DMS53 treated with DMSO at 0.1 percent for 48 hours (cell line): Measurements from ENCODE around the gene EFCAB6.

Experiments
- DNase-seq: peaks from one replicate; lab custom pipeline; 2025; ENCODE audit not compliant: unreplicated experiment; lab: John Stamatoyannopoulos, UW

EFCAB6 gene

DNA sequence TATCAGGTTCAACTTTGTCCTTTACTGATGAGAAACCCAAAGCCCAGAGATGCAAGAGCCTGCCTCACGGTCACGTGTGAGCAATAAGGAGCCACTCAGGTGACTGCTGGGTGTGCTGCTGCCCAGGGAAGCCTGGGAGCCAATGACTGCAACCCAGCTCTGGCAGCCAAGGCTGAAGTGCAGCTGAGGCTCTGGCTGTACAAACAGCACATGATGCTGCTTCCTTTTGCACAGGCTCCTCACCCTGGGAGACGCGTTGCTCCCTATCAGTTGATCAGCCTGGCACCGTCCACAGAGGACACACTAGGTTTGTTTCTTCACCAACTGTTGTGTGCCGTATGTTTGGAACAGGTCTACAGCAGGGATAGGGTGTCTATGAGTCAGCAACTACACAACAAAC, 168.7 kb downstream of the EFCAB6 start:
- peak; percentile 56 for DNase-seq

DNA sequence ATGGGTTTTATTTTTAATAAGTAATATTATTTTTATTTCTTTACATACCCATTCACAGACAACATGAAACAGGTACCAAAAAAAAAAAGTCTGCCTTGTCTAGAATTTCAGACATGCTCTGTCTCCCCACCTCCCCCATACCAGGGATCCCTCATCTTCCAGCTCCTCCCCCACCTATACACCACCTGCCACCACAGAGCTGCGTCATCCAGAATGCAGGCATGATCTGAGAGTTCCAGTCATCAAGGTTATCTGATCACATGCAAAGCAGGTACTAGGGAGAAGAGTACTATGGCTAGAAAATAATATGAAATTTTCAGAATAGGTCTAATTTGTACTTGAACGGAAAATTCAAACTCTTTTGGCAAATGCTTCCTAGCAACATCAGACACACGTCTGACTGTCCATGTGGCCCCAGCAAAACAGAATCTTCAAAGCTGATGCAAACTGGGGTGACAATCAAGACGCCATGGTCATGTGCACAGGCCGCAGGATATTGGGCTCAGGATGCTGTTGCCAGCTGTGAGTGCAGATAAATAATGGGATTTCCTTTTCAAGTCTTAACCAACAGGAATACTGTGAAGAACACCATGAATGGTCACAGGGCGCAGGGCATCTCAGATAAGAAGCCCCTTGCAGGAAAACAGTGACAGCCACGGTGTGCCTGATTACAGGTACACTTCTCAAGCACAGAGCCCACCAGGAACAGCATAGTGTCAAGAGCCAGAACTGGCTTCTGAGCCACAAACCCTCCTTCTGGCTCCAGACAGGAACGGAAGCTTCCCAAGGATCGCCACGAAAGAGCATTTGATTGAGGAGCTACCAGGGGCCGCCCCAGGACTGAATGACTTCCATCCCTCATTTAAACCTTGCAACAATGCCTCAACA, 169.5 kb downstream of the EFCAB6 start:
- no peak for DNase-seq

DNA sequence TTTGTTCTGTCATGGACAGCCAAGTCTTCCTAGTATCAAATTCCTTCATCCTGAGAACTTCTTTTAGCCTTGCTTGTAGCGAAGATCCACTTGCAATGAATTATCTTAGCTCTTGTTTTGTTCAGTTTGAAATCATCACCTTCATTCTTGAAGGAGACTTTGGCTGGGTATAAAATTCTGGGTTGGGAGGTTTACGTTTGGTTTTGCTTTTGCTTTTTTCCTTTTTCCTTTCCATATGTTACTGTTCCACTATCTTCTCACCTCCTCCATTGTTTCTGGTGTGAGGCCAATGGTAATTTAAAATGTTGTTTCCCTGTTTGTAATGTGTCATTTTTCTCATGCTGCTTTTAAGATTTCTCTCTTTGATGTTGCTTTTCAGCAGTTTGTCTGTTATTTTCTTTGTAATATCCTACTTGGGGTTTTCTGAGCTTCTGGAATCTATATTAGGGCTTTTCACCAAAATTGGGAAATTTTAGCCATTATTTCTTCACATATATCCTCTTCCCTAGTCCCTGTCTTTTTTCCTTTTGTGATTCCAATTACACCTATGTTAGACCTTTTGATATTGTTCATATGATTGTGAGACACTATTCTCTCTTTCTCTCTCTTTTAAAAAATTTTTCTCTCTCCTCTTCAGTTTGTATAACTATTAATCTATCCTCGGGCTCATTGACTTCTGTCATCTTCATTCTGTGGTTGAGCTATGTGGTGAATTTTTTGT, 172.7 kb downstream of the EFCAB6 start:
- DNase-seq = no peak

DNA sequence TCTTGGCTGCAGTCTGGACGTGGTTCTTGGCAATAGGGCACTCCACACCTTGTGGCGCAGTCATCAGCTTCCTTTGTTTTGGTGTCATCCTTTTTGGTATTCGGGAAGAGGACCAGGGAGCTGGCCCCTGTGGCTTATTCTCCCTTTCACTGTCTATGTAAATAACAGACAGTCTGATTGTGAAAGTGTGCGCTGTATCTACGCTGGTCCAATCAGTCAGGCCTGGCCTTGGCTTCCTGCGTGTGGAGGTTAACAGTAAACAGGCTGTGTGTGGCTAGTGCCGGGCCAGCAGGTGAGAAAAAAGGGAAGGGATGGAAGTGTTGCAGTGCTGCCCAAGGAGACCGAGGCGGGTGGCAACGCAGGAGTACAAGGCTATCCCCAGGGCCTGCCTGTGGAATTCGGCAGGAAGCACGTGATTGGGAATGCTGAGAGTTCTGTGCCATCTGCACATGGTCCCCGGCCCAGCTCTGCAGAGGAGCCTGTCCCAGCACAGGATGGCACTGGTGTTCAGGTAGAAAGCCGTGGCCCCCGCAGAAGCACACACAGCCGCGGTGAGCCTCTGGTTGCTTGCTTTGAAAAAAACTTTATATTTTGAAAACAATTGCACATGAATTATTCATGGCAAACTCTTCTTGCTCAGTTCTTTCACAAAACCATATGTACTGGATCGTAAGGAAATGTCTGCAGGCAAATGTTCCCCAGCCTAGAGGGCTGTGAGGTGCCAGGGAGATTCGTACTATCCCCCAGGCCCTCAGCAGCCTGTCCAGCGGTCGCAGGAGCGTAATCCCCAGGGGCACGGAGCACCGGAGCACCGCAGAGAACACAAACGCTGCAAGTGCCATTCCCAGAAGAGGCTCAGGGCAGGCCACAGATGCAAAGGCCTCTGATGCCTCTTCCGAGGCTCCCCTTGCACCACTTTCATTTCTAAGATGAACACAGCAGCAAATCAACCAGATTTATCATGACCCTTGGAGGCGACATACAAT, 174.5 kb downstream of the EFCAB6 start:
- no peak for DNase-seq

DNA sequence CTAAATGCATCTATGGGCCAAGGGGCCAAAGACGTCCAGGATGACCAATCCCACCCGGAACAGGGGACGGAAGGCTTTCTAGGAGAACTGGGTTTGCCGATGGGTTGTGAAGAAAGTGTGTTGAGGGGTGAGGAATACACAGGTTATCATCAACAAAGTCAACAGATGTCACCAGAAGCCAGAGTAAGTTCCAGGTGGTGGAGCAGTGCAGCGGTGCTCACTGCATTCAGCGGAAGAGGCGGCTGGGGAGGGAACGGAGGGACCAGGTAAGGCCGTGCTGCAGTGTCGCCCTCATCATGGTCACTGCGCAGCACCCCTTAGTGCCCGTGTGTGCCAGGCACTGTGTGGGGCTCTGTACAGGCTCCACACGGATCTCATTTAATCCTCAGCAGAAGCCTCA, 176.0 kb downstream of the EFCAB6 start:
- no peak for DNase-seq

DNA sequence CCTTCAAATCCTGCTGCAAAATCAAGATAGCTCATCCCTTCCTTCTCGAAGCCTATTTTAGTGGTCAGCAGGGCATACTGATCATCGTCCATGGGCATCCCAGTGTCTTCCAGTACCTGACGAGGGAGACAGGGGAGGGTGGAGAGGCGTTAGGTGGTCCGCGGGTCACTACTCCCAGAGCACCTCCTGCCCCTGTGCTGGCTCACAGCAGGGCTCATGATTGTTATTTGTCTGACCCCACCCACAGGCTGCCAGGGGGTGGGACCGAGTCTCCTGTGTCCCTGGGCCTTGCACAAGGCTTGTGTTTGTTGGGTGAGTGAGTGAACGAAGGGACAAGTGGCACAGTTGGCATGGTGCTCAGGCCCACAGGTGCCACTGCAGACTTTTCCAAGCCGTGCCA, 177.0 kb downstream of the EFCAB6 start:
- no peak for DNase-seq

DNA sequence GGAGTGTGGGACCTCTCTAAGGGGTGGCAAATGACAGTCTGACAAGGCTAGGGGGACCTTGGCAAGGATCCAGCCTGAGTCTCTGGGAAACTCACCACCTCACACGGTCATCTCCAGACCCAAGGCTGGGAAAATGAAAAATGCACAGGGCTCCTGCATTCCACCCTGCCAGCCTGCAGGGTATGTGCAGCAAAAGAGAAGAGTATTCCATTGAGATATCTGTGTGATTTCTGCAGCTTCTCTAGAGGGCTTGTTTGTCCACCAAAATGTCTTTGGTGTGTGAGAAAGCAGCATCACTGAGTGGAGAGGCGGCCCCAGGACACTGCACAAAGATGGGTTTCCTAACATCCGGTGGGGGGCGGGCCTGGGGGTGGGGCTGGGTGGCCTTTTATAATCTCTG, 177.8 kb downstream of the EFCAB6 start:
- no peak for DNase-seq

DNA sequence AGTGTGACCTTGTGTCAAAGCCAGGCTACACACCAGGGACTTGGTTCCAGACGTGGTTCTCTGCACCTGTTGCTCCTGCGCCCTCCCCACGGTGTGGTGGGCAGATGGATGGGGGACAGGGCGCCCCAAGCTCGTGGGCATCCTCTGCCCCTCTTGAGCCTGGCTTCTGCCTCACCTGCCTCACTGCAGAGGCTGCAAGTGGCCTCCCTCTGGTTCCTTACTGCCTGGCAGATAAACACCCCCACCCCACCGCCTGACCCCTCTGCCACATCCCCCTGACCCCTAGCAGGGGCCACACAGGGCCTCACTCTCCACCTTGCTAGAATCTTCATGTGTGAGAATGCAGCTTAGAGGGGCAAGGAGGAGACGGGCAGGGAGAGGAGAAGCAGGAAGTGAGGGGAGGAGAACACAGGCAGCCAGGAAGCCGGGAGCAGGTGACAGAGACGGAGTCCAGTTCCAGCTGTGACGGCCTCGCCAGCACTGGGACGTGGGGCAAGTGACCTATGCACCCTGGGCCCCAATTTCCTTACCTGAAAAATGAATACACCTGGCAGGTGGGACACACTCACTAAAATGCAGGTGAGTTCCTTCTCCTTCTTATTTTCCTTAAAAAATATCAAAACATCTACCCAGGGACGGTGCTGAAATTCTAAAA, 178.3 kb downstream of the EFCAB6 start:
- DNase-seq = no peak

DNA sequence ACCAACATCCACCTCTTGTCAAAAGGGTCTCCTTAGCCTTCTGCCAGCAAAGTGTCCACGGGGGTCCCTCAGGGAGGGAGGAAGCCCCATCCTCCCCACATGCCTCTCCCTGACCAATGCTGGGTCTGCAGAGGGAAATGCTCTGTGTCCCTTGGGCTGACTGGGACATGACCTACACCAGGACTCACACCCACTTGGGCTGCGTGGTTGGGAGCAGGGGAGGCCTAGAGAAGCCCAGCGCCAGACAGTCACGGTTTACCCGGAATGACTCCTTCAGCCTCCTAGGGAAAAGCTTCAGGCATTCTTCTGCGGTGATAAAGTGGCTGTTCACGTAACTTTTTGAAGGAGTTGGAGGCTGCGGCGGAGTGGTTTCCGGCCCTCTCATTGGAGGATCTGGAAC, 180.3 kb downstream of the EFCAB6 start:
- DNase-seq = no peak

DNA sequence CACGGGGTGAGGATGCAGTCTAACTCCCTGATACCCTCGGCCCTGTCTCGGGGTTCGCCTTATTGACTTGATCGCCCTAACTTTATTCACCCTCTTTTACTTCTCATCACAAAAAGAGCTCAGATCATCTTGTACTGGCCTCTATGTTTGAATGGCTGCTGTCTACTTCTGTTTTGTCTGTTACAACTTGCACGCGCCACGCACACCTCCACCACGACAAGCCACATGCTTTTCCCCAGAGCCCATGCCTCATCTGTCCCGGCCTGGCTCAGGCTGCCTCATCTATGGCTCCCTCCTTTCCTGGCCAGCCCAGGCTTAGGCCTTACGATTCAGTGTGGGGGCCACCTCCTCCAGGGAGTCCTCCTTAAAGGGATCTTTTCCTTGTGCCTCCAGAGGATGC, 180.9 kb downstream of the EFCAB6 start:
- no peak for DNase-seq

DNA sequence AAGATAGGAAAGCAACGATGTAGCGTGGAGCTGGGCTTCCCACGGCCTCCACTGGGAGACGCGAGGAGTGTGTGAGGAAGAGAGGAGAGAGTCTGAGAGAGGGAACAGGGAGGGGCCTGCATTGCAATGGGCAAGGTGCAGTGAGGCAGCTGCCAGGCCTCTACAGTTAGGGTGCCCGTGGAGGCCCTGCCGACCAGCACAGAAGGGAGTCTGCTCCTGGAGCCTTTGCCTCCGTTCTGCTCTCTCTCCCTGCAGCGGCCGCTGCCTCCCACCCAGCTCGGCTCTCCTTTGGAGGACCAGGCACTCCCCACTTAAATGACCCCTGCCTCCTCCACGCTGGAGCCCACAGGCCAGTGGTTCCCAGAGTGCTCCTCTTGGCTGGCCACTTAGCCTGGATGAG, 181.7 kb downstream of the EFCAB6 start:
- no peak for DNase-seq

DNA sequence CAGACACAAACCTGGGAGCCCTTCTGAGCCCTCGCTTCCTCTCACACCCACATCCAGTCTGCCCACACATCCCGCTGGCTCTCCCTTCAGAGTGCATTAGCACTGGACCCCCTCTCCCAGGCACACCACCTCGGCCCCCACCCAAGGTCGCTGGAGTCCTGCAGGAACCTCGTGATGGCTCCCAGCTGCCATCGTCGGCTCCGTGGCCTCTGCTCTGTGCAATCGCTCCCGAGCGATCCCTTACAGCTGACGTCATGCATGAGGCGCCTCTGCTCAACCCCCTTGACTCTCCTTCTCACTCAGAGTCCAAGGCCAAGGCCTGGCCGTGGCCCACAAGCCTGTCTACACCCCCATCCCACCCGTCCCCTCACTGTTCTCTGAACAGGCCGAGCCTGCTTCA, 183.9 kb downstream of the EFCAB6 start:
- no peak for DNase-seq

DNA sequence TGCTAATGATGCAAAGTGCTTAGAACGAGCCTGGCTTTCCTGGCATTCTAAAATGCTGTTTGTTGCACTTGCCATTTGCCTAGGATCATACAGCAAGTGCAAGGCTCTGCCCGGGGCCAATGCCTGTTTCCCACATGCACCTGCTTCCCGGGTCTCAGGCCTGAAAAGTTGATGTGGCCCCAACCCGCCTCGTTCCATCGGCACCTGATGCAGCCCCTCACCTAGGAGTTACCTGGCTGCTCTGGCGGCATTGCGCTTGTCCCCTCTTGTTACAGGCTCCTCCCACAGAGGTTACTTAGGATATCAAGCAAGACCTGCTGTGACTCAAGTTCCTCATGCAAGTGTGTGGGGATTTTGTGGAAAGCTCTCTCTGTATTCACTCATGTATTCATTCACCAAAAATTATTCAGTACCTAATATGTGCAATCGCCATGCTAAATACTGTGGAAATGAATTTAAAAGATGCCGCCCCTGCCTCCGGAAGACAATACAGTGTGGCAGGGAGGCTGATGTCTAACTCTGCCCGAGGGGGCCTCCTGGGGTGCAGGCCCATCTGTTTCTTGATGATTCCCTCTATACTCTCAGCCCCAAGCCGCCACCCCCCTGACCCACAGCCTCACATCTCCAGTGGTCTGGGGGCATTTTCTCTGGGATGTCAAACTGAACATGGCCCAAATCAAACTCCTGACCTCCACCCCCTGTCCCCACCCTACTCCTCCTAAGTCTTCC, 184.5 kb downstream of the EFCAB6 start:
- DNase-seq = no peak

DNA sequence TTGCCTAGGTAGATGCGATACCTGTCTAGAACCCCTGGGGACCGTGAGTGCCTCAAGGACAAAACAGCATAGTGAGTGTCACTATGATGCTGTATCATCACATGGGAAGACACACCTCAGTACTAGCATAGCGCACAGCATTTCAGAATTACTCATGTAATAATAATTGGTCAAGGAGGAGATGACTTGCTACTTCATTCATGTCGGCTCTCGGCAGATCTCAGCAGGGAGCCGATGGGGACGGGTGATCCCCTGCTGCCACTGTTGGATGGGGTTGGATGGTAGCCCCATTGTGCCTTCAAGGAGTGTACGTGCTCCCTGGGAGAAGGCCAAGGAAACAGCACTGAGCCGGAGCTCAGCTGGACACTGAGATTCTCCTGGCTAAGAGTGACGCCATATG, 186.9 kb downstream of the EFCAB6 start:
- DNase-seq = no peak

DNA sequence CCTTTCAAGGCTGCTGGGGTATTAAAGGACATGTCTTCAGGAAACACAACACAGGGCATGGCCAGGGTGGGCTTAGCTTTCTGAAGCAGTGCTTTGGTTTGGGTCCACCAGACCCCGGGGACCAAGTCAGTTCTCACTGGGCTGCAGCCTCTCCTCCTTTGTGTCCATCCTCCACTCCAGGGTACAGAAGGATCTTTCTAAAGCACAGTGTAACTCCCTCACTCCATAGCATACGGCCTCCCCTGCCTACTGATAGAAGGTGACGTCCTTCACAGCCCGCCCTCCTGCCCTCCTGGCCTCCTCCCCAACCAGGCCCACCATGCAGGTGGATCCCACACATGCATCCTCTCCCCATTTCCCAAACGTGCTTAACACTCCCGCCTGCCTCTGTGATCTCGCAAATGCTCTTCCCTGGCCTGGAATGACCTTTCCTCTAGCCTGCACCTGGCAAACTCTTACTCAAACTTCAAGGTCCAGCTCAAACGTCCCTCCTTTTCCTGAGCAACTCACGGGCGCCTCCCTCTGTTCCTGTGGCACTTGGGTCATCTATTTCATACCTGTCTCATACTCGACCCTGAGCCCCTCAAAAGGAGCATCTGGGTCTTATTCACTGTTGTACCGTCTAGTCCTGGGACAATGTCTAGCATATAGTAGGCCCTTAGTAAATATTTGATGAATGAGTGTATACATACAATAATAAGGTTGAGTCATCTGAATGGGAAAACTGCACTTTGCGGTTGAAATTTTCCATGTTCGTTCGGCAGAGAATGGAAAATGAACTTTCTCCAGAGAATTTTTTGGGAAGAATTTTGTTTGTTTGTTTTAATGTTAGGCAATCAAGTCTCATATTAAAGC, 187.7 kb downstream of the EFCAB6 start:
- peak; percentile 16 for DNase-seq

DNA sequence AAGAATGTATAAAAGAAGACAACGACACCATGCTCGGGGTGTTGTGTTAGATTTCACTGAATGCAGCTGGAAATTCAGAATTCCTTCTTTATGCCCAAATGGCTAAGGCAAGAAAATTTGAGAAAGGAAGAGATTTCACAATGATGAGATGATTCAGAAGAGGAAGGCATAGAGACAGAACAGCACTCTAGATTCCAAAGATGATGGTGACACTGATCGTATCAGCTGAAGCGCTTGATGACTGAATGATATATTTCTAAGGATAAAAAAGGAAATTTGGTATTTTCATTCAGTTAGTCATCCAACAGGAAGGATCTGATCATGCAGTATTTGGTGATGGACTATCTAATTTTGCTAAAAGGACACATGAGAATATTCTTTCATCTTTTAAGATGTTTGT, 189.2 kb downstream of the EFCAB6 start:
- DNase-seq = no peak

DNA sequence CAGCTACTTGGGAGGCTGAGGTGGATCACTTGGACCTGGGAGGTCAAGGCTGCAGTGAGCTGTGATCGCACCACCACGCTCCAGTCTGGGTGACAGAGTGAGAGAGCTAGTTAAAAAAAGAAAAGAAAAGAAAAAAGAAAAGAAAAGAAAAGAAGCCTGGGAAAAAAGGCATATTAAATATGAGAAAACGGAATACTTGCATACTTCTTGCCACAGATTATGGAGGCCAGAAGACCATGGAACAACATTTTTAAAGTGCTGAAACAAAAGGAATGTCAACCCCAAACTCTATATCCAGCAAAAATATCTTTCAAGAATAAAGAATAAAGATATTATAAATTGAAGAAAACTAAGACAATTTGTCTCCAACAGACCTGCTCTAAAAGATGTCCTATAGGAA, 191.9 kb downstream of the EFCAB6 start:
- no peak for DNase-seq

DNA sequence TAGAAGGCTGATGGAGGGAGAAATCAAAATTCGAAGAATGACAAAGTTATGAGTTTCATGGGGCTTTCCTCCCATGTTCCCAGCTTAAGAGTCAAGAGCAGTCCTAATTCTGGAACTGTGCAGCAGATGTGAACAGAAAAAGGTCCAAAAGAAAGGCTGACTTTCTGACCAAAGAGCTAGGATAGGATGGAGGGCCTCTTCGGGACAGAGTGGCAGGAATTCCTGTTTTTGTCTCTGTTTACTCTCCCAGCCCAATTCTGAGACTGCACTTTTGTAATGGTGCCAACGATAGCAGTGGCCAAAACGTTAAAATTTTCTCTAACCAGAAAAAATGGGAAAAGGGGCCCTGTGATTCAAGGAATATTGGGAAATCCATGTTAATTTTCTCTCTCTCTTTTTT, 193.6 kb downstream of the EFCAB6 start:
- DNase-seq = no peak

DNA sequence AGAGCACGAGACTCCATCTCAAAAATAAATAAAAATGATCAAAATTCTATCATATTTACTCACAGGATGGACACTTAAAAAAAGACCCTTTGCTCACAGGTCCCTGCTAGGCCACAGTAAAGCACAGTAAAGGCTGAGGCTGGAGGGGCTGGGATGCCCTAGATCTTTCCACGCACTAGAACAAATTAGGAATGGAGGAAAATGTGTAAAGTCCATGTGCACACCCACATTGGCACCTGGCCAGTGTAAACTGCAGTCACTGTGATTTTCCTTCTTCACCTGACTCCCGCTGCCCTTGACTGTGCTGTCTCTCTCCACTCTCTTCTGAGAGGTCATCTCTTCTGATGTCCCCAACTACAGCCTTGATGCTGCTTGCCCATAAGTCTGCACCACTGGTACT, 195.5 kb downstream of the EFCAB6 start:
- DNase-seq = no peak
